Left kidney (tissue), 2 donors: ENCODE results near the gene BCL2. TPM values are rescaled to one million over a fixed set of nuclear protein-coding genes. Genes with fewer than 3 reads are reported as not detected.

ENCODE experiments used
- DNase-seq: peaks from one replicate; pipeline ENCODE4 v3.0.0-alpha.2; 2013
- polyA plus RNA-seq: library from polyadenylated mRNA; unstranded; fragments of 120-200 nt; gene quantifications from one replicate; pipeline ENCODE4 v1.2.1, GENCODE V29; 2013; ENCODE audit not compliant: insufficient read length

BCL2 gene
- polyA plus RNA-seq, 1 donor, result 25.2 TPM

DNA sequence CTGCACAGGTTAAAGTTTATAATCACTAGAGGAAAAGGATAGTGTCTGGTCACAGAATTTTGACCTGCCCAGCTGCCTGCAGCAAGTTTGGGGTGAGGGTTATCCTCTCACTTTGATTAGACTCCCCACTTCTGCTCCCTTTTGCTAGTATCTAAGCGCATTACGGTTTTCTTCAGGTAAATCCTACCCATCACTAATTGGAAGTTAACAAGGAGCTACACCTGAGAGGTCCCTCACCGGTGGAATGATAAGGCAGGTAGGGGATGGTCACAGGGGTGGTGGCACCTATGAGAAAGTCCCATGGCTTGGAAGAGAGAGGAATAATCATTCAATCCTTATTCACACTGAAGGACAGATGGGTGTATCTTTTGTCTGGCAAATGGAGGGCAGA, 7.6 kb downstream of the BCL2 start:
- no peak for DNase-seq

DNA sequence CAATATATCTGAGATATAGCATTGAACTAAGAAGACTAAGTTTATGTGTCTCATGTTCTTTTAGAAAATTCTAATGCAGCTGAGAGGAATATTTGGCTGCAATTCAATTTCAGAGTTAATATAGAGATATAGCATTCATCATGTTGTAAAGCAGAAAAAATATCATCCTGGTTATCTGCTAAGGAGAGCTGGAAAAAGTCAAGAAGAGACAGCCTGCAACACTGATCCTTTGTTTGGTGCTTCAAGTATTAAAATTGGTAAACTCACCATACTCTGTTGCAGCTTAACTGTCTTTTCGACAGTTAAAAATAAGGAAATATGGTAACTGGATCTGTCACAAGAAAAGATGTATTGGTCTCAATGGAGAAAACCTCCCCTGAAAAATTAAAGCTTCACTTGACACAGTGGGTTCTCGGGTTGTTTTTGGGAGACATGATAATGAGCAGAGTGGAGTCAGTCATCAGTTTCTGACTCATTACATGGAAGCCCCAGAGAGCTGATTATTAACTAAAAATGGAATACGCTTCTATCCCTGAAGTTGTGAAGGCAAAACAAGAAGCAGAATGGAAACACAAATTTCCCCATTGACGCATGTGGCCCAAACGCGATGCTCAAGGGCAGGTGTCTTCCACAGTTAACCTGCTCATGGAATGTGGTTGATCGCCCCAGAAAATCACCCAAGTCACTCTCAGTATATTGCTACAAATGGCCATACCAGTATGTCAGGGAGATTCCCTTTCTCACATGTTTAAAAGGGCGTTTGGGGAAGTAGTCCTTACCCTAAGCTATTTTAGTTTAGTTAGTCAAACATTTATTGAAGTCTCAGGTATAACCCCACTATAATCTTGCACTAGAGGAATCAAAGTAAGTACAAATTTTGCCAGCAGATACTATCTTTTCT, 8.2 kb downstream of the BCL2 start:
- no peak for DNase-seq

DNA sequence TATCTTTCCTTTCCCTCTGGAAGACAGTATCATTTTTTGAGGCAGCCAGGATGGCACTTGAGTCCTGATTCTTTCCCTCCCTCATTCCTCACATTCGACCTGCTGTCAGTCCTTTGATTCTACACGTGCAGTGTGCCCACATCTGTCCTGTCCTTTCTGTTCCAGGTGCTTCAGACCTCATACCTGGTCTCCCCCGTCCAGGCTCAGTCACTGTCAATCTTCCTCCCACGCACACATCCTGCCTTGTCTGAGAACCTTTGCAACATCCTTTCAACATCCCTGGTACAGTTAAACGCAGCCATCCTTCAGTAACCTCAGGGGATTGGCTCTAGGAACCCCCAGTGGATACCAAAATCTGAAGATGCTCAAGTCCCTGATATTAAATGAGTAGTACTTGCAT, 10.1 kb downstream of the BCL2 start:
- DNase-seq, result no peak

DNA sequence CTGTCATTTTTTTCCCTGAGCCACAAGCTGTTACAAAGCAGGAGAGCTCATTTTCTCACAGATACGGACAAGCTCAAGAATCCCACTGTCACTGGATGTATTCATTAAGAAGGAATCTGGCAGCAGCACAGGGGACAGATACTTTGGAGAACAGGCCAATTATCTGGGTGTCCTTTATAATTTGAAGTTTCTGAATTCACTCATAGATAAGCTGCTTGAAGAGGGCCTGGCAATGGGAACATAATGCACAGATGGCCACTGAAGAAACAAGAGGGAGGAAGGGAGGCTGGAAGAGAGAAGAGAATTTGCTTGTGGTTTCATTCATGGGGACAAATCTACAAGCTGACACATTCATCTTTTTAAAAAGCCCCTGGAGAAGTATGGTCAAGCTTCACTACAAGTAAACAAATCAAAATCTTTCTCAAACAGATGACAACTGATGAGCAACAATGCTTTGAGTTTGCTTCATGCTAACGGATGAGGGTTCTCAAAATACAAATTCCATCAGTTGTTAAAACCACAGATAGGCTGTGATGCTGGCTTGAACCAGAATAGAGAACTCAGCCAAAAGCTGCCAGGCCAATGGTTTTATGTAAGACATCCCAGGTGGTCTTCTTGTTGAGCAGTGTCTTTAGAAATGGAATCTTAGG, 11.9 kb downstream of the BCL2 start:
- DNase-seq, result no peak

DNA sequence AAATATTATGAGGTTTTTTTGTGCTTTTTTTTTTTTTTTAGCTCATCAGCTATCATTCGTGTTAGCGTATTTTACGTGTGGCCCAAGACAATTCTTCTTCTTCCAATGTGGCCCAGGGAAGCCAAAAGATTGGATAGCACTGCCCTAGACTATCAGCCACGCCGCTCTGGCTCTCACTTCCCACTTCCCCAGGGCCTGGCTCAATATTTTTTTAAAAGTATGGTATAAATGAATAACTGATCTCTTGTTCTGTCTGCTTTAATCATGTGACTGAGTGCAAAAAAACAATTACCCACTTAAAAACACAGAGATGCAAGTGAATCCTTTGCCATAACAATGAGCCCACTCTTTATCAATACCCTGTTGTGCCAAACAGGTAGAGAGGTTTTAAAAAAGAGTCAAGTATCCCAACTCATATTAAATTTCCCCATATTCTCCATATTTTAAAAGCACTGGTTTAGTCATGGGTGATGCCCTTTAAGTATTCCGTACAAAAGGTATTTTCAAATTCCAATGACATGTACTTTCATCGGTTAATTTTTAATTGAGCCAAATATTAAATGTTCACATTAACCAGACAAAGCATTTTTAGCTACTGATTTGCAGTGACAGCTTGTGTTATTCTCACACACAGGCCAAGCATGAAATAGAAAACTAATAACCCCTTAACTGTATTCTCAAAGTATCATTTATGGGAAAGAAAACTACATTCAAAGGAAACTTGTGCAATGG, 12.6 kb downstream of the BCL2 start:
- no peak for DNase-seq

DNA sequence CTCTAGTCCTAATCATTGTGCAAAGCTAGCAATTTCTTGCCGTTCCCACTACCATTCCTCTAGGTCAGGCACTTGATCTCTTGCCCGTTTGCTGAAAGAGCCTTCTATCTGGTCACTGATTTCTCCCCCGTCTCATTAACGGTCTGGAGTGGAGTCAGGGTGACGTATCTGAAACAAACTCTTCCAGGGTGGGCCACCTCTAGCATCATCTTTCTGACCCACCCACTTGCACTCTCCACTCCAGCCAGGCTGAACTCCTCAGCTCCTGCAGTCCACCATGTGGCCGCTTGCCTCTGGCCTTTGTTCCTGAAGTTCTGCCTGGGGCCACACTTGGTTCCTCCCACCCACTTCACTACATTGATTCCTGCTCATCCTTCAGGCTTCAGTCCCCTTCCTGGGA, 13.3 kb downstream of the BCL2 start:
- DNase-seq, result no peak

DNA sequence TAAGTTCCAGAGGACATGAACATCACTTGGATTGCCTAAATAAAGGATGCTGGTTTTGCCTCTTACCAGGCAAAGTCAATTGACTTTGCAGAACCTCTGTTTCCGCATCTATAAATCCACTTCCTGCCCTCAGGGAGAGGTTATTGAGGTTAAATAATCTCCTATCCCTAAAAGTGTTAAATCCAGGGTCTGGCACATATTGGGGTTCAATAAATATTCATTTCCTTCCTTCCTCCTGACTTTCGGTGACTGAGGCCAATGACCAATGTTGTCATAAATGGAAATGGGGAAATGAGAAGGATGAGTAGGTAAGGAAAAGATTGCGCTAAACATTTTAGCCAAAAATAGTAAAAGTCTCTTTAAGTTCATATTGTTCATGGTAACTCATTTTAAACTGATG, 16.0 kb downstream of the BCL2 start:
- DNase-seq, result no peak

DNA sequence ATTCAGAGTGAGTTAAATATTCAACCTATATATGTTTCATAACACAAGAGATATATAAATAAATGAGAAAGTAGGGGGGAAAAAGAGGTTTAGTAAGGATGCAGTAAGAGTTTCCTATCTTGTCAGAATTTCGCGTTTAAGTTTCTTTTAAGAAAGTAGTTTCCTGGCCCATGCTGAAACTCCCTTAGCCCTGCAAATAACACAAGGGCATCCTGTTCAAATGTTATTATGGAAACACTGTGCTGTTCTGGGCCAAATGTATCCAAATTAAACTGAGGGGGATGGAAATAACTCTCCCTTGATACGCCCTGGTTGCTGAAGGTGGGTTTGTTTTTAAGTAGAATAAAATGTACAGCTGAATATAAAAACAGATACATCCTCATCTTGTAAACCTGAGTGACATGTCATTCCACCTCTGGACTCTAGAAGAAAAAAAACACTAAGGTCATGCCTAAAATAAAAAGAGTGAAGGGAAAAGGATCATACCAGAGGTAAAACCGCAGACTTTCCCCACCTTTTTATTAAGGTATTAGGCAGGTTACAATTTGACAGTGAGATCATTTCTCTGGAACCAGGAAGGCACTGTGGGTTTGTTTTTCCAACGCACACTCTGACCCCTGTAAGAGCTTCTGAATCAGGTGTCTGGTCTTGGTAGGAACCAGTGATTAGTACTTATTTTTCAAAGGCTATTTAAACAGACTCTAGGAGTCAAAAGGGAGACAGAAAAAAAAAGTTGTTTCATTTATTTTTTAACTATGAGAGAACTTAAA, 16.7 kb downstream of the BCL2 start:
- DNase-seq, result no peak

DNA sequence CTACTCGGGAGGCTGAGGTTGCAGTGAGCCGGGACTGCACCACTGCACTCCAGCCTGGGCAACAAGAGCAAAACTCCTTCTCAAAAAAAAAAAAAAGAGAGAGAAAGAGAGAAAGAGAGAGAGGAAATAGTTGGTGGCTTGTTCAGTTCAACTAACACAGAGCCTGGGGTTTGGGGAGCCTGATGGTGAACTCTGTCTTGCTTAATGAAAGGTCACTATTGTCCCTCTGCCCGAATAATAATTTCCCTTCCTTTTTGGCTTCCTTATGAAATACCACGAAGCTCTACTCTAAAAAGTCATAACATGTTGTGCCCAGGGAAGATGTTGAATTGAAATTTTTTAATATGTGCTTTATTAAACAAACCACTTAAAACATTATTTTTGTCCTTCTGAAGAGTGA, 17.3 kb downstream of the BCL2 start:
- no peak for DNase-seq

DNA sequence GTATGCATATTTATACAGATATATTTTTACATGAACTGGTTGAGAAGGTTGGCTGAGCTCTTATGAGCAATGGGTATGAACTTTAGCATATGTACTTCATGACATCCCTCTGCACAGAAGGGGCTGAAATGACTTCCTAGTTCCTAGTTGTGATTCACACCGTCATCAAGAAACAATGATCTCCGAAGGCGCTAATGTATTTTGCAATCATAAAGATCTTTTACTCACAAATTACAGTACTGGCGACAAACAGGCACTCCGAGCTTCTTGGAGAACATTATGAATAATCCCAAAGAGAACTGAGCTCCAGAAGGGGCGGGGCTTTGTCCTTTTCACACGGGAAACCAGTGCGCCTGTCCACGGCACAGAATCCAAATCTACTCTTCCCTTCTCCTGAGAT, 18.1 kb downstream of the BCL2 start:
- DNase-seq, result no peak

DNA sequence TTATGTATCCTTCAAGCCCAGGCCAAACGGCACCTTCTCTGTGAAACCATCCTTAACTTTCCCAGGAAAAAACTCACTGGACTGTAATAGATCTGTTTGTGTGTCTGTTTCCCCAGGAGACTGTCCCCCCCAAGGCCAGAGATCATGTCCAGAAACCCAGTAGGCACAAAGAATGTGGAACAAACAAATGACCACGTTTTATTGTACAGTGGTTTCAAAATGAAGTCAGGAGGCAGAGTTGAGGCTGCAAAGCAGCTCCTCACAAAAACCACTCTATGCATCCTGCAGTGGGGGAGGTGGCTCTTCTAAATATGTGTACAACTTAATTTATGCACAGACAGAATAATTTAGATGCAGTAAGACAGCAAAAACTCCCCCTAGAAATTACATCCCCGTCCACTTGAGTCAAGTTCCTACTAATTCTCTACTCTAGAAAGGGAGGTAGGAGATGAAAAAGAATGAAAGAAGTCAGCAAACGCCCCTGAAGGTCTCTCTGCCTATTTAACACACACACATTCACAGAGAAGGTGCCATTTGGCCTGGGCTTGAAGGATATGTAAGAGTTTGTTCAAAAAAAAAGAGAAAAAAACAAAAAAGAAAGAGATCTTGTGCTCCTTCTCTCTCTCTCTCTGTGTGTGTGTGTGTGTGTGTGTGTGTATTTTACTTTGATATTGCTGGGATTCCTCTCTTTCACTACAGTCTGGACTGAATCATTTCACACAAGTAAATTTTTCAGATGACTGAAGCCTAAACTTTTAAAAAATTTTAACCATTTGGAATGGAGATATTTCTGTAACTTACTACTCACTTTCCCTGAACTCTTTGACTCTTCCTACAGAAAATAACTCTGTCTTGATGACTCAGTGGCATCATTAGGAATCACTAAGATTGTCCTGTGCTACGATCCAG, 19.5 kb downstream of the BCL2 start:
- DNase-seq, result no peak

DNA sequence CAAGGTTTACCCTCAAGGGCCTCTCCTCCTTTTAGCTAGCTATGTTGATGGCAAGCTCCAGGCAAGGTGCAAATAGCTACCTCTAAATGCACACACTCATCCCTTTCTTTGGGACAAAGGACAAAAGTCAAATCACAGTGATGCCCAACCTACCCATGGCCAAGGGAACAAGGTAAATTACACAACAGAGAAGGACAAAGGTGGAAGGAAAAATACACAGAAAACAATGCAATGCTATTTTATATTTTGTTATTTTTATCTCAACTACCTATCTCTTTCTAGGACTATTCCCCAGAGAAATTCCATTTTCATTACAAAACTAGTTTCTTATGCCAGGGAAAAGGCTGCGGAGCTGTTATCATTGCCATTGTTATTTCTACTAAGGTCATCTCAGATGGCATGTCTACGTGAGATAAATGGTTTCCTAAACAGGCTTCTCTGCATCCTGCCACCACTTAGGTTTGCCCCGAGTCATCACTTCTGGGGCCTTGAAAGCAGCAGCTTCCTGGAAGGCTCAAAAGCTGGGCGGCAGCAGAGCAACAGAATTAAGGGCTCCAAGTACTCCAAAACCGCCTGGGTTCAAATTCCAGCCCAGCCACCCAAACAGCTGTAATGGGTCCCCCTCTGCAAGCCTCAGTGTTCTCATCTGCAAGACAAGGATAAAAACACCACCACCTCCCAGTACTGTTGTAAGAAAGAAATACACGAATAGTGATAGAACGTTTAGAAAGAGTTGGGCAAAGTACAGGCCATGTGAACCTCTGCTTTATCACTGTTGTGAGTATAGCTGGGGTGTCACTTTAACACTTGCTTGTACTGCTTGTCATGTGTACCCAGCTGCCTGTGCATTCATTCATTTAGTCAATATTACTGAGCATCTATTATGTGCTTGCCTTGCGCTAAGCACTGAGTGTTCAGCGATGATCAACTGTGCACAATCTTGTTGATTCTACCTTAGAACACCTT, 20.9 kb downstream of the BCL2 start:
- DNase-seq, result no peak

DNA sequence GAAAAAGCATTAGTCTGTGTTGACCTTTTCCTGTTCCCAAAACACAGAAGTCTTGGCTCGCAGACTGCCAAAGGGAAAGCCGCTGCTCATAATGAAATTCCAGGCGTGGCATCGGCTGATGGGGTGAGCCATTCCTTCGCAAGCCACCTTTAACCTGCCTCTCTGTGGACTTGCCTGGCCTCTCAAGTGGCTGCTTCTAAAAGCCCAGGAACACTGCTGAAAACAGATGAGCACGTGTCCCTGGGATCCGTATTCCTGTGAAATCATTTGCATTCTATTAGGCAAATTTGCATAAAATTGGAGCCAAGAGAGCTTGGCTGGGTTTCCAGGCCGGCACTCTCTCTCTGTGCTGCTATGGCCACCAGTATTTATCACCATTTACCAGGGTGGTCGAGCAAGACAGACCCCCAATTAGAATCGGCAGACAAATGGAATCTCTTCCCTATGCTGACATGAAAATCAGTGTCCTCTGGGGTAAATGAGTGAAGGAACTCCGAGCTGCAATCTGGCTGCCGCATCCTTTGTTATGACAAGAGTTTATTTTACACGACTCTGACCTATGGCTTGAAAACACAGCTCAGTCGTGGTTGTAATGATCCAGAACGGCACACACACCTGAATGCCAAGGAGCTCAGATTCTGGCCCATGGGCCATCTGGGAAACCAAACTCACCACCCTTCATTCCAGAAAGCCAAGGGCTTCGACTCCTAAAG, 21.7 kb downstream of the BCL2 start:
- DNase-seq, result no peak

DNA sequence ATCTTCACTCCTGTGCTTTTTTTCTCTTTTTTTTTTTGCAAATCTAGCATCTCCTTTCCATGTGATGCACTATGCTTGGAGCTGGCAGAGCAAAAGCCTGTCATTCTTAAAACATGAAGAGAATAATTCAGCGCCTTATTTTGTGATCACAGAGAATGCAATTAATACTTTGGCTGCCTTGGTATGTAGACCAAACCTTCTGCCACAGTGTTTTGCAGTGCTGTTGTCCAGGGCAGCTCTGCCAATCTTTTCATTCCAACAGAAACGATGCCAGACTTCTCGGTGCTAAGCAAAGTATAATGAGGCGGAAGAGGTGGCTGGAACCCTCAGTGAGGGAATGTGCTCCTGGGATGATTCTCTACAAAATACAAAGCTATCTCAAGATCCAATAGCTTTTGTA, 25.6 kb downstream of the BCL2 start:
- no peak for DNase-seq

DNA sequence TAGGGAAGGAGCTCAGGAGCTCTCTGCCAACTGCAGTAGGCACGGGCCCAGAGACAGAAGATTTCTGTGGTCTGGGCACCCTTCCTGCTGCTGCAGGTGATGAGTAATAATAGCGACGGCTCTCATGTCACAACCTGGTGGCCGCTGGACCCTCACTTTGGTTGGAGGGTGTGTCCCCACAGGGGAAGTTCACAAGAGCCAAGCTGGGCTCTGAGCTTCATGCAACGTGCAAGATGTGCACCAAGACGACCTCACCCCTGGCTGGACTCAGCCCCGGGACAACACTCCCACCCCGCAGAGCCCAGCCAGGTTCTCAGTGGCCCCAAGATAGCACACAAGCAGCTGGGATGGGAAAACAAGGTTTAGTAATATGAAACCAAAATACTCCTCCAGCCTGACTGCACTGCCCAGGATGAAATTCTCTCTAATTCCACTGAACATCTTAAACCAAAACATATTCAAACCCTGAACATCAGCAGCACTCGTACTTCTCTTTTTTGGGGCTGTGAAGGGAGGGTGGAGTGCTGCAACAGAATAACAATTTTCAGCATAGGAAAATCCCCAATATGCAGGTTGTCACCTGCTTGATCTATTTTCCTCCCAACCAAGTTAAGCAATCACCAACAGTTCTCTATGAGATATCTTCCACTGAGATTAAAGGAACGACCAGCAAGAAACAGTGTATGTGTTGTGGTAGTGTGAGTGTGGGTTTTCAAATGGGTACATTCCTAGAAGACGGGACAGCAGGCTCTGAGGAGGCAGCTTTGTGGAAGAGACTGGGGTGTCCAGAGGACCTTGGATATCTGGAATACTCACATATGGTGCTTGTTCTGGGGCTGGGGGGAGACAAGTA, 26.5 kb downstream of the BCL2 start:
- DNase-seq, result no peak

DNA sequence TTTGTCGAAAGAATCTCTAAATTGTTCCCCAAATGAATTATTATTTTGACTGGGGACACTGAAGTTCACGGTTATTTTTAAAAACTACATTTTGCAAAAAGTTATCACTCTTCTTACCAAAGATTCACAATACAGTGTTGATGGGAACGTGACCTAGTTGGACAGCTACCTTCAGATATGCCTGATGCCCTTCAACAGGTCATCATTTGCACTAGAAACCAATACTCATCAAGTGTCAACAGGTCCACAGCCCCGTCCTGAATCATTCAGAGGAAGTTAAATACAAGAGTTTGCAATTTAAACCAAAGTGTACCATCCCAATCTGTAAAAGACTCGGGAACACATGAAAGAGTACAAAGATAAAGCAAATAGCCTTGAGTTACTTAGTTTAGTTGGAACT, 28.3 kb downstream of the BCL2 start:
- DNase-seq, result no peak

DNA sequence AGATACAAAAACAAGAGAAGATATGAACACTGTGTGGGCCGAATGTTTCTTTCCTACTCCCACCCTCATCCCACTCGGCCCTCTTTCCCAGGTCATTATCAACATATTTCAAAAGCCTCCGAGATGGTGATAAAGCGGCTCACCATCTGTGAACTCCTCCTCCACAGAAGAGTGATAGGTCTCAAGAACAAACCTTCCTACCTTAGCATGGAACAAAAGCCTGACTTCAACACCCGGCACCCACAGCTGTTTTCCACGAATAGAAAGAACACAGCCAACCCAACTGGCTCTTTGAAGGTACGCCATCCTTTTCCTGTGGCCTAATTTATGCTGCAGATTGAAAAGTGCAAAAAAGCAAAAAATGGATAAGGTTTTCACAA, 28.8 kb downstream of the BCL2 start:
- no peak for DNase-seq

DNA sequence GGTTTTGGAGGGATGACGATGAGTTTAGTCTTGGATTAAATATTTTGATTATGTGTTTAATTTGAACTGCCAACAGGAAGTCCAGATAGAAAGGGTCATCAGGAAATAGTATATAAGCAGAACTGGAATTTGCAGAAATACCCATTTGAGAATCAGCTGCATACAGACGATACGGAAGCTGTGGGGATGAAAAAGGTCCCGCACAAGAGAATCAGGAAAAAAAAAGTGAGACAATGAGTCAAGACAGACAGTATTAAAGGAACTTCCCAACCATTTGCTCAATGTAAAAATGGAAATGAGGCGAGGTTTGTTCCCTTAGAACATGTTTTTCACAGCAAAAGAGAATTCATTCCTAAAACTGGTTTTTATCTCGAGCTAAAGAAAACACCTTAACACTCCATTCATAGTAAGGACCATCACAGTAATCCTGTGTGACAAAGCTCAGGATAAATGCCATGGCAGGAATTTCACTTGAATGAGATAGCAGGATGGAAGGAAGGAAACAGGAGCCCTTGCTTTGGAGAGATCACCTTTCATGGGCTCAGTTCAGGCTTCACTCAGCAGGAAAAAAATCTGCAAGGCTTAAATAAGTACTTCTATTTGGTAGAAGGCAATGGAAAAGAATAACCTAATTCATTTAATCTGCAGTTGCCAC, 29.3 kb downstream of the BCL2 start:
- DNase-seq, result no peak
